ENCODE results near the gene POLDIP2.

The POLDIP2 gene

DNA sequence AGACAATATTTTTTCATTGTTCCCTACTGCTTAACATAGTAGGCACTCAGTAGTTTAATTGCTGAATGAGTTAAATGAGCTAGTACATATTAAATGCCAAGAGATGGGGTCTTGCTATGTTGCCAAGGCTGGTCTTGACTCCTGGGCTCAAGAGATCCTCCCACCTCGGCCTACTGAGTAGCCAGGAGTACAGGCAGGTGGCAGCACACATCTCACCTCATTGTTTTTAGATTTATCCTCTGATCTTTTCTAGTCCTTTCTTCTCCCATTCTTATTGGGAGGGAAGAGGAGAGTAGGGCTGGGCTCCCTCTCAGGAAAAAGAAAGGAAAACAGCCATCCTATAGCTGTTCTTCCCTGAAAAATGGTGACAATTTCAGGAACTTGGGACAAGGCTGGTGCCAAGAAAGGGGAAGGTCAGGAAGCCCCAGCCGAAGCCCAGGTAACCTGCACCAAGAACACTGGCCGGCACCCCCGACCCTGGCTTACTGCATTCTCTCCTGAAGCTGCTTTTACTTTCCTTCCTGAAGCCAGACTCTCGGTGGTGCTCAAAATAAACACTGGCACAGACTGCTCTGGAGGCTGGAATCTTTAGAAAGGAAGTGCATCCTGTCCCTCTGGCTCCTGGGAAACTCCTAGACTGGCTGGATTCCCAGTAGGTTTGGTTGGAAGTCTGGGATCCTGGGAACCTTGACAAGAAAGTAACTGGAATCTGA, 19.1 kb downstream of the POLDIP2 start:
- no peak for DNase-seq (ENCODE audit: low read depth in 1 of 2, low spot score in 1 of 2)
- Histone ChIP-seq H3K27me3 (ENCODE audit: insufficient read depth, poor library complexity, severe bottlenecking) (no peaks in the 10 kb centered on the region), H3K4me3 (replicated peaks; ENCODE audit: insufficient read depth, low read length) (no peak overlapping the region), H3K27ac (replicated peaks) (no peak overlapping the region)
- no peak for TF ChIP-seq GABPA (IDR thresholded peaks at IDR 0.05; ENCODE audit: low read depth)
- TF ChIP-seq REST (IDR thresholded peaks at IDR 0.05; ENCODE audit: insufficient replicate concordance, low read depth): no peak
- no peak for TF ChIP-seq POLR2AphosphoS5 (IDR thresholded peaks at IDR 0.05; ENCODE audit: low read depth)

GRCh38 chr17:28335959-28336871, 21.1 kb downstream of the POLDIP2 start:
- Histone ChIP-seq H3K27ac (replicated peaks) (peak overlapping the region; percentile 46), H3K27me3 (ENCODE audit: insufficient read depth, poor library complexity, severe bottlenecking) (no peaks in the 10 kb centered on the region), H3K4me3 (replicated peaks; ENCODE audit: insufficient read depth, low read length) (peak overlapping the region; percentile 97)
- peak in 1 of 2 experiments; percentile 10 for DNase-seq (ENCODE audit: low read depth in 1 of 2, low spot score in 1 of 2)
- TF ChIP-seq CTCF (IDR thresholded peaks at IDR 0.05; ENCODE audit: insufficient read depth, low read length) (no peak), GABPA (IDR thresholded peaks at IDR 0.05; ENCODE audit: low read depth) (no peak), SPI1 (IDR thresholded peaks at IDR 0.05; ENCODE audit: borderline replicate concordance, low read depth) (no peak)

- H3K27ac ChIP-seq (replicated peaks): peak within 1 kb of the TSS; percentile 69
- DNase-seq (ENCODE audit: low read depth in 1 of 2, low spot score in 1 of 2): peak; percentile 98 to 99
Measured at GRCh38 chr17:28335201-28335958, 21.9 kb downstream of the POLDIP2 start, which contains the start of the genes IFT20 and TNFAIP1. Gene IFT20 (minus strand): TSS chr17:28335472. CDS start chr17:28331985, 3,487 bp downstream. Gene TNFAIP1 (plus strand): TSS chr17:28335761. CDS start chr17:28339522, 3,761 bp downstream.

More at GRCh38 chr17:28335201-28335958, 21.9 kb downstream of the POLDIP2 start, which contains the start of the genes IFT20 and TNFAIP1:
- Histone ChIP-seq H3K4me3 (replicated peaks; ENCODE audit: insufficient read depth, low read length) (peak within 1 kb of the TSS; percentile 97), H3K27me3 (ENCODE audit: insufficient read depth, poor library complexity, severe bottlenecking) (no peaks in the 10 kb centered on the region)
- TF ChIP-seq SPI1 (IDR thresholded peaks at IDR 0.05; ENCODE audit: borderline replicate concordance, low read depth) (no peak), CTCF (IDR thresholded peaks at IDR 0.05; ENCODE audit: insufficient read depth, low read length) (no peak), GABPA (IDR thresholded peaks at IDR 0.05; ENCODE audit: low read depth) (peak; percentile 98), REST (IDR thresholded peaks at IDR 0.05; ENCODE audit: insufficient replicate concordance, low read depth) (no peak), POLR2AphosphoS5 (IDR thresholded peaks at IDR 0.05; ENCODE audit: low read depth) (no peak)
